SHP77 (cell line): ENCODE results near the gene NTRK2.

ENCODE experiments used
- DNase-seq, 2 experiments: peaks; one replicate each; lab custom pipeline; 2025; lab: John Stamatoyannopoulos, UW

NTRK2 gene

DNA sequence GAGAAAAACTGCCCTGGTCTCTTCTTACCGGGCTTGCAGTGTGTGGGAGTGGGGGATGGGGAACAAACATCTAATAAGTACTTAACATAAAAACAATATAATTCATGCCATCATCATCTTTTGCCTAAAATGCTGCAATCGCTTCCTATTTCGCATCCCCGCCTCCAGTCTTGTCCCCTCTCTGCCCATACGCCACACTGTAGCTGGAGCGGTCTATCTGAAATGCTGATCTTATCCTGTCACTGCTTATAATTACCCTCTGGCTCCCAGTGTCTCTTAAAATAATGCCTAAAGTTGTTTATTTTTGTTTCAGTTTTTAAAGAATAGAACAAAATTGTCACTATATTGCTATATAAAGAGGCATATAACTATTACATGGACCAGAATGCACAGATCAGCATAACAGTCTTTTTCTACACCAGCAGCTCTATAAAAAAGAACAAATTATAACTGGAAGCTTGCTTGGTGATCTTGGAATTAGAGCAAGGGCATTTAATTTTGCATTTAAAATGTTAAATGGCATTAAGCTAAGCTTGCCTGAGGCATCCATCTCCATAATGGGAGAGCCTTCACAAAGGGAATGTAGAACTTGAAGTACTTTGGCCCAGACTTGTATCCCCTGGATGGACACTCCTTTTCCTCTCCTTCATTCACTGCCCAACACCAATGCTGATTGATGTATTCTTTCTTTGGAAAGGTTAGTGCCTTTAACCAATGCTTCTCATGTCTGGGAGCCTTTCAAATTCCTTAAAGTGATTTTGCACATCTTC, 12.2 kb downstream of the NTRK2 start:
- DNase-seq: no peak

DNA sequence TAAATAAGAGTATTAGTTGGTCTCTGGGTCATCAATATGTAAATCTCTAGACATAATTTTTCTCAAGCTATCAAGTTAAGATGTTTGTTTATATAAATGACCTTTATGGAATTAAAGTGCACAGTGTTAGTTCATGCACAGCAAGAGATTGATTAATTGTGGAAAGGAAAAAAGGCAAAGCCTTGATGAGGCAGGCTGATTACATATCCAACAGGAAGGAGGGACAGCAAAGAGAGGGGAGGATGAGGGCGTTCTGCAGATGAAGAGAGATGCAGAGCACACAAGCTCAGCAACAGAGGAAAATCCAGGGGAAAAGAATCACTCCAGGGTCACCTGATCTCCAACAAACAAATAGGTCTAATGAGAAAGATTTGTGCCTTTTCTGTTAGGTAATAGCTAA, 16.5 kb downstream of the NTRK2 start:
- no peak for DNase-seq

DNA sequence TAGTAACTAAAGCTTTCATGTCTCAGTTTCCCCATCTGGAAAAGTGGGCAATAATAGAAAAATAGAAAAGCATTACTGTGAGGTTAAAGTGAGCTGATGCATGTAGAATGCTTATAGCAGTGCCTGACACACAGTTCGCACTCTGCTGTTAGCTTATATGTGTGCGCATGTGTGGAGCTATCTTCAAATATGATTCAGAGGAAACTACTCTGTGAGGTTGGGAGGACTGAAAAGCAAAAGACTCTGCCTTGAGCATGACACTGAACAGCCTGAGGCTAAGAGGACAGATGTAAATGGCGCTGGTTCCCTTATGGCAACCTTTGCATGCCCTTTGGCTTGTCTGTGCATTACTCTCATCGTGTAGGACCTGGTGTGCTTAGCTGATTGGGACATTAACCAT, 19.4 kb downstream of the NTRK2 start:
- no peak for DNase-seq

DNA sequence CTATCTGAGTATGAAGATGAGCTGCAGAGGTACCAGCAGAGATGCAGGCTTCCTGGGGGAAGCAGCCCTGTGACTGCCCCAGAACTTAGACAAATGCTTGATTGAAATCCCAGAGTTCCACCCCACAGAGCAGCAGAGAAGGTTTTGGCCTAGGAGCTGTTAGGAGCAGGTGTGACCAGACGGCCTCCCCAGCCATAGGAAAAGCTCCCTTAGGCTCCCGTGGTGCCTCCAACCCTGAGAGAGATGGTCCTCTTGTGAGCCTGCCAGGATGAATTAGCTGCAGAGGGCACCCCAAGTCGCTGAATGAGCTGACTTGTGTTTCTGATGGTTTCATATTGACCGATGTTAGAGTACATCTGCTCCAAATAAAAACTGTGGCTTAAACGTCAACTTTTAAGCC, 22.1 kb downstream of the NTRK2 start:
- no peak for DNase-seq

DNA sequence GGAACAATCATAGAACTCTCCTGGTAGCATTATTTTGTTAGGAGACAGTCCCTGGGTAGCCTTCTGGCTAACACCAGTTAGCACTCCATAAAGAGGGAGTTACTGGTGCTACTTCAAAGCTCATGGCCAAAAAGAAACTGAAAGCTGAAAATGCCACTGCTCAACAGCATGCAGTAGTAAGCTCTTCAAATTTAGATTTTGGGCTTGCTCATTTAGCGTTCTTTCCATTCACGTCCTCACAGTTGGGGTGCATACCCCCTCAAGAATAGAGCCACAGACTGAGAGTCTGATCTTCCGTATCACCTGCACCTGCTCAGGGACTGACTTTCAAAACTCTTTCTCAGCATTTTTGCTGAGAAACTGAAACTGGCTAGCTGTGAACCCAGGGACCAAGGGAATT, 24.7 kb downstream of the NTRK2 start:
- no peak for DNase-seq

DNA sequence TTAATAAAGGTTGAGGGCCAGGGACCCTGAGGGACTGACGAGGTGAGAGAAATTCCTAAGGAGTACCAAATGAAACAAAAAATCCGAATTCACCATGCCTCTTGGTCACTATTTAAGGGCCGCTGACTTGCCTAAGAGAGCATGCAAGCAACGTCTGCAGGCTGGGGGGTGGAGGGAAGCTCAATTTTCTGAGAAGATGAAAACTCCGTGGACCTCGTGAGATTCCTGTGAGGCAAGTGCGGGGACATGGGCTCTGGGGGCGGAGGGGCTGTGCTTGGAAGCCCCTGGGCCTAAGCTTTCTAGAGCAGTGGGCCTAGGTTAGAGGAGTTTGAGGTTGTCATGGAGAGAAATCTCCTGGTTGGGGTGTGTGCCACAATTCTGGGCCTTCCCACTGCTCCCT, 27.5 kb downstream of the NTRK2 start:
- no peak for DNase-seq

DNA sequence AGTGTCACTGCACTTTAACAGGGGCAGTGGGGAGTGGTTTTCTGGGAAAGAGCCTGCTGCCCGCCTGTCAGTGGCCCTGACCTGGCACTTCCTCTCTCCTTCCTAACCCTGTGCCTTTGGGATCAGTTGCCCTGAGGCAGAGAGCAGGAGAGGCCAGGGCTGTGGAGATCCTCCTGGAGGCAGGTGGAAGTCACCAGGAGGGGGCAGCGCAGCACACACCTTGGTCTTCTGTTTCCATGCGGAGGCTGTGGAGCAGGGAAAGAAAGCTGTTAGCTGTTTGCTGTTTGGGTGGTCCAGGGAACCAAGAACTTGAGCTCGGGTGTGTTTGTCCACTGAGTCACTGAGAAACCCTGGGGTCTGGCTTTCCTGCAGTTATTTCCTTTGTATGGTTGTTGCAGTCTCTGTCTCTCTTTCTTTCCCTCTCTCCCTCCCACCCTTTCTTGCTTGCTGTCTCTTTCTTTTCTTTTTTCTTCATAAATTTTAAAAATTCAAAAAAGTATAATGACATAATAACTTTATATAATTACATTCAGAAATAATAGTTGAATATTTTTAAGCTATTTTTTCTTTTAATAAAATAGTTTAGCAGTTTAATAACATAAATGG, 28.1 kb downstream of the NTRK2 start:
- DNase-seq: peak in 1 of 2 experiments; percentile 27

DNA sequence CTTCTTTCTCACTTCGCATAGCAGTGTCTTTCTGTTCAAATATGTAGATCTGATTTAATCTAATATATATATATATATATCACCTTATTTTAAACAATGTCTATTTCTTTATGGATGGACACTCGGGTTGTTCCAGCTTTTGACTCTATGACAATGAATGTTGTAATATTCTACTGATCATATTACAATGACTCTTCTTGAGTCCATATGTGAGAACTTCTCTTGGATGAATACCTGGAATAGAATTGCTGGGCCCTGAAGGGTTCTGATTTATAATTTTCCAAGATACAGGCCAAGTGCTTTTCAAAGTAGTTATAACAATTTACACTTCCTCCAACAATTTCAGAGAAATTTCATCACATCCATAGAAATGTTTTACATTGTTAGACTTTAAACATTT, 28.8 kb downstream of the NTRK2 start:
- DNase-seq: no peak

DNA sequence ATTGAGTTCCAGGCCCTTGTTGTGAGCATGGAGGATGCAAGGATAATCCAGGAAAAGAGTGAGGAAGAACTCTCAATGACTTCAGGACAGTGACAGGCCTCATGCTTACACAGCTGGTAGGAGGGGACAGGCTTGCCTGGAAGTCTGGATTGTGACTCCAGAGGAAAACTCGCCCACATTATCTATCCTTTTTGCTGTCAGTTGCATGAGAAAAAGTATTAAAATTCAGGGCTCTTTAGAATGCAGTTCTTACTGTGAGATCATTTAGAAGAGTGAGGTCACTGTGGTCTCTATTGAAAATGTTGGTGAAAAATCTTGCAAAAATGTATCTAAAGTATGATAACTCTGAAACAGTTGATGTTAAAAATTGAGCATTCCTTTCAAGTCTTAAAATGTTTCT, 30.5 kb downstream of the NTRK2 start:
- DNase-seq: no peak

DNA sequence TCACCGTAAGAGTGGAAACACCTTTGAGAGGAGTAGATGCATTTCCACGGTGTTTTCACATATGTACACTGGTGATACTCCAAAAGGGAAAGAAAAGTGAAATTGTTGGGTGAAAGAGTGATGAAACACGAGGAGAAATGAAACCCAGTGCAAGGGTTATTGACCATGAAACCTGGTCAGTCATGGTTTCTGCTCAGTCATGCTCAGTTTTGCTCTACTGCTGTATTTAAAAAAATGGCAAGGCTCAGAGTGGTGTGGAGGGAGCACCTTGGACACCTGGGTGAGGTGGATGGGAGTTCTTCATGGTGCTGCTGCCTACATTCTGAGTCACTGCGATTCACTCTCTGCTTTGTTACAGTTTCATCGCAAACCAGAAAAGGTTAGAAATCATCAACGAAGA, 32.3 kb downstream of the NTRK2 start:
- DNase-seq: no peak

DNA sequence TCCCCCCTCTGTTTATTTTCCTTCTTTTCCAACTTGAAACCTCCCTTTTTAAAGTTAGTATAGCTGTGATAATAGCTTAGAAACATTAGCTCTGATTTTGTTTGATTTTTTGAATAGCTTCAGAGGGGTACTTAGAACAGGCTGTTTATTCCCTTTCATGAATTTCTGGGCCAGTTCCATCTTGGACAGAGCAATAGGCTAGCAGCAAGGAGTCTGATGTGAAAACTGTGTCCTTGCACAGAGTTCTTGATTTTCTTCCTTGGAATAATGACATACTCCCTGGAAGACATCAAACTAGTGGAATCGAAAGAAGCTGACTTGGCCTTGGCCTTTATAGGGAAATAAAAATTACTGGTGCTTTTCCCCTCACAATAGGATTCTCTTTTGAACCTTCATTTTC, 32.9 kb downstream of the NTRK2 start:
- no peak for DNase-seq

DNA sequence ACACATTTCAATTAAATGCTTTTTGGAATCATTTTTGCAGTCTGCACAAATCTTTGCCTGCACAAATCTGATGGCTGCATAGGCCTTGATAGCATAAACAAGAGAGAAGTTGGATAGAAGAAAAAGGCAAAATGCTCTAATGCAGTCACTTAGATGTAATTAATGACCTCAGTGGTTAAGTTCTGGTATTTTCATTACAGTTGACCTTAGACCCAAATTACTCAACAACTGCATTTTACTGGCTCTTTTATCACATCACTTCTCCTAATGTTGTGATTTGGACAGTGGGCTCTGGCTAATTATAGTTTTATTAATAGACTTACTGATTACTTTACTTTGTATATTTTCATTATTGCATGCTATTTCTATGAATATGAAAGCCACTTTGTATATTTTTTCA, 34.3 kb downstream of the NTRK2 start:
- no peak for DNase-seq

DNA sequence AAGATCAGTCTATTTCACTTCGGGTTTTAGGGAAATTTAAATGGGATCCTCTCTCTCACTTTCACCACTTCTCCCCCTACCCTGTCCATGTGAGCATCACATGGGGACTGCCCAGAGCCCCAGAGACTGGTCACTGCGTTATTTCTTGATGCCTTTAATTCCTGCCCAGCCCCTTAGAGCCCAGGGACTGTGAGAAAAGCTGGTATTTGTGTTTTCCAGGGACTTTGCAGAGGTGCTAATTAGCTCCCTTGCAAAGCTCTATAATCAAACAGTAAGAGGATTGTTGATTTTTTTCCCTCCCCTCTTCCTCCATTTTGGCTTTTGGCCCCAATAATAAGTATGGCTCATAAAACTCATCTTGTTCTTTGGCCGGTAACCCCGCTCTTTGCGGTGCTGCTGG, 35.6 kb downstream of the NTRK2 start:
- no peak for DNase-seq

DNA sequence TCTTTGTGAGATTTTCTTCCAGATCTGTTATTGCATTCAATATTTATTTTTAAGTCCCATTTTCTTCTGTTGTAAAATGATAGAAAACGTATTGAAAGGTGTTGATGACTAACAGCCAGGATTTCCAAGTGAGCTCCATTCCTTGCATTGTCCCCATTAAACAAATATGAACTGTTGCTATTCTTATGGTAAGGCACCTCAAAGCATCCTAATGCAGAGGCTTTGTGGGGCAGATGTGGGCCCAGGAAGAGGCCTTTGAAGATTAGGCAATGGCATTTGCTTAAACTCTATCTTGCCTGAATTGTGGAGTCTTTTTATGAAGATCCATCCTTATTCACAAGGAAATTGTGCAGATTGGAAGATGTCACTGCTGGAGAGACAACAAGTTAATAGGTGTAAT, 38.9 kb downstream of the NTRK2 start:
- DNase-seq: no peak

DNA sequence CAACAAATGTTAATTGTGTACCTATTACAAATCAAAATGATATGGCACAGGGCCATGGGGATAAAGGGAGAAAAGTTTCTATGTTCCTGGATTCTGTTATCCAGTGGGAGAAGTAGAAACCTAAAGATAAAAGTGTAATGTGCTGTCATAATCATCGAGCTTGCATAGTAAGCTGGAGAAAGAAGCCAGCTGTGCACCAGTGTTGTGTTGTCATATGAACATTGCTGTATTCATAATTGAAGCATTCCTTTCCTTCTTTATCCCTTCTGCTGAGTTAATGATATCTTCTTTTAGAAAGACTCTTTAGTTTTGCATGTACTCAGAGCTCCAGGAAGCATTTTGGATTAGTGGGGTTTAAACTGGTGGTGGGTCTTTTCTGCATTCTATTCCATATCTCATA, 39.5 kb downstream of the NTRK2 start:
- no peak for DNase-seq

DNA sequence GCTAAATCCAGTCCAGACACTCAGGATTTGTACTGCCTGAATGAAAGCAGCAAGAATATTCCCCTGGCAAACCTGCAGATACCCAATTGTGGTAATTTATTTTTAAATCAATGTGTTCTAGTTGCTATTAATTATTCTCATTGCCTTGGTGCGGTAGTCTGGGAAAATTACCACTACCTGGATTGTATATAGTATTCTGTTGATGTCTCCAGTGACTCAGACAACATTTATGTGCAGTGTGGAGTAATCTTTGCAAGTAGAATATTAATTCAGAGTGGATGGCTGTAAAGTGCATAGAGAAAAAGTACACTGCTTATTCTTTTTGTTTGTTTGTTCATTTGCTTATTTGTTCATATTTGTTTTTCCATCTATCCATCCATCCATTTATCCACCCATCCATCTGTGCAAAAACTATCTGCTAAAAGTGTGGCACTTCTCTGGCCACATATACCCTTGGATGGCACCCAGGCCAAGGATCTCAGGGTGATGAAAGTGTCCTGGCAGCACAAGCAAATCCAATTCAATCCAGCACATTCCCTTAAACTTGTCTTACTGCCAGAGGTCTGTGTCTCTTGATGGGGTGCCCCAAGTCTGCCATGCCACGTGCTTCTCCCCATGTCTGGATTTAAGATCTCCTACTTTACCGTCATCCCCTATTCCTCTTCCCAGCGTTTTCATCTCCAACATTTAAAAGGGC, 41.3 kb downstream of the NTRK2 start:
- DNase-seq: no peak

DNA sequence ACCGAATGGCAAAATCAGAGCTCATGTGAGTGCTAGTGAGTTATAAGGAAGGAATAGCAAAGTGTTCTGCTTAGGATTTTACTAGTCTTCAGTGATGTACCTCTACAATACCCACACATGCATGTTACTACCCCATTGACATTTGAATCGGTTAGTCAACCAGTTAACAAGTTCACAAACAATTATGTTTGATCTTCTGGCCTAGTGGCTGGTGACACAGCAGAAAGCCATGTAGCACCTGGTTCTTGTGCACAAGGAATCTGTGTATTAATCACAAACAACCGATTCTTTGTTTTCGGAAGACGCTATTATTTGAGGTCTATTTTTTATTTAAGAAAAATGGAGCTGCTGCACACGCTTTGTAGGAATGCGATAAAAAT, 41.9 kb downstream of the NTRK2 start:
- no peak for DNase-seq

DNA sequence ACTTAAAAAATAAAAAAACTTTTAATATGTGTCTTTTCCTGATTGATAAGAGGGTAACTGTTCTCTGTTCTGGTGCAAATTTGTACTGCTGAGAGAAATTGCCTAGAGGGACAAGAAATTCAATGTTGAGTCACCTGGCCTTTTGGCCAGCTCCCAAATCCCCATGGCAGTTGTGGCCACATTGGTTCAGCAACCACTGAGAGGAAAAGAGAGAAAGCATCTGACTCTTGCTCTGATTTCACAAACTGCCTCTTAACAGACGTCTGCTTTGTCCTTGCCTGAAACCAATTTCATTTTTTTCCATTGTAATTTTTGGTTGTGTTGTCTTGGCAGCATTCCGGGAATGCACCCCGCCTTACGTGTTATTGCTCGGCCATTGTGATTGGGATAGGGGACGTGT, 42.4 kb downstream of the NTRK2 start:
- peak; percentile 1 to 45 for DNase-seq

DNA sequence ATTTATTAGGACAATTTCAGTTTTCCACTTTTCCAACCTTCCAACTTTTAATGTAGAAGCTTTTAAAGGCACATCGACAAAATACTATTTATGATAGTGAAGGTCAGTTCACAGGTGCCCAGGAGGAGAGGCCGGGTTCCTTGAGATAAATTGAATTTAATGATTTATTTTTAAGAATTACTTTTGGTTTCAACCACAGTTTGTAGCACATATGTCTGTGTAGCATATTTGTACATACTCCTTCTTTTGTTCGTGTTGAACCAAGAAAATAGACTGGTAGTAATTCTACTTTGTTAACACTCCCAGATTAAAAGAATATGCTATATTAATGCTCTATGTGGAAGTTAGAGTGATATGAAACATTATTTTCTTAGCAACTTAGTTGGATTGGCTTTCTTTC, 46.7 kb downstream of the NTRK2 start:
- no peak for DNase-seq

DNA sequence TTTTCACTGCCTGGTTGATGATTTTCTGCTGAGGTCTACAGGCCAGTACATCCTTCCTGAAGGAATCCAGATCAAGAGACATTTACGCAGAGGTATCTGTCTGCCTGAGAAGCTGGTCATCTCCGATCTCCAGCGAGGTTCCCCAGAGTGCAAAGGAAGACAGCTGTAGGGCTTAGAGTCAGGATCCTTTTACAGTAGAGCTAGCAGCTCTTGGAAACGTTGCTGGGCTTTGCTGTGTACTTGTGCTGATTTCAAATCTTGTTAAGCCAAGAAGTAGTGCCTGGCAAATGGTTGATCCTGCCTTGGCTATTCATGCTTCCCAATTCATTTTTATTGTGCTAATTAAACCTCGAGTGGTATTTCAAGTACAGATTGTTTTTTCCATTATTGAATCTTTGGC, 48.9 kb downstream of the NTRK2 start:
- no peak for DNase-seq

DNA sequence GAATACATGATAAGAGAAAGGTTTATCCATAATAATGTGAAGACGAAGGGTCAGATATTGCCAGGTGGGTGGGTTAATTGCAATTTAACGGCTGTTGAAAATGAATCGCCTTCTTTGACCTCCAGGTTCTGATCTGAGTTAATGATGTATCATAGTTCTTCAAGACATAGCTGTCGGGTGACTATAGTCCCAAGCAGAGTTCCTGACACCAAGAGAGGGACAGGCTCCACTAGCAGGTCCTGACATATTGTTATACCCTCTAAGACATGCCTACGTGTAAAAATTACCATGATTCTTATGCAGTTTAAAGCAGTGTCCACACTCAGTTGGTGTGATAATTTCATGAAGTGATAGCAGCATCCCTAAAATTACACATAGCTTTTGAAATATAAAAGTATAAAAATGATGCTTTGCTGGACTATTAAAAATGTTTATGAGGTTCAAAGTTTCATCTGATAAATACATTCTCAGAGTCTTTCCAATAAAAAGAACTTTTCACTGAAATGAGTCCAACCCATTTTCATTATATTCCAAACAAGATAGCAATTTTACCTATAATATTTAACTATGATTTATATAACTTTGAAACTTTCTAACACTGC, 53.0 kb downstream of the NTRK2 start:
- no peak for DNase-seq

DNA sequence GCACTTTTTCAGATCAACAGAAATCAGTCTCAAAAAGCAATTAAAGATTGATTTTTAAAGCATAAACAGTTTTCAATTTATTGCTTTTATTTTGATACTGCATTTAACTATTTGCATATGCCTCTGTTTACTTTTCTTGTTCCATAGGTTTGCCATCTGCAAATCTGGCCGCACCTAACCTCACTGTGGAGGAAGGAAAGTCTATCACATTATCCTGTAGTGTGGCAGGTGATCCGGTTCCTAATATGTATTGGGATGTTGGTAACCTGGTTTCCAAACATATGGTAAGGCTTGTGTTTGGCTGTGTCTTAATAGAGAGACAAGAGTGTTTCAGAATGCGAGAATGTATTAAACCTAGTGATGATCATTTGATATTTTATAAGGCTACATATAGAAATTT, 53.9 kb downstream of the NTRK2 start:
- no peak for DNase-seq

DNA sequence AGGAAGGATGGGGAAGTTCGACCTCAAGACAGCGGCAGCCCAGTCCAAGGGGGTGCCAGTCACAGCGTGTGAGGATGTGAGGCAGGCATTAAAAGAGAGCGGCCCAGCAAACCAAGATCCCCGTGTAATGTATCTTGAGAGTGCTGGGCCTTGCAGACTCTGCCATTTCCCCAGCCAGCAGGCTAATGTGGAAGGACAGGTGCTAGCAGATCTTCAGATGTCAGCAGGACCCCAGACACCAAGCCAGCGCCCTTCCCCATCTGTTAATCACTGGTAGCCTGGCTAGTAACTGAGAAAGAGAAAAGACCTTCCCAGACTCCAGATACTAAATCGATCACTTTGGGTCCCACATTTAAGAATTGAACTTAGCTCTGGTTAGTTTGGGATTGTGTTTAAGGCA, 62.2 kb downstream of the NTRK2 start:
- DNase-seq: no peak
